ENCODE results near the gene YARS2. TPM values are rescaled to one million over a fixed set of nuclear protein-coding genes. Genes with fewer than 3 reads are reported as not detected.
"Not testable (repeated sequence)": the region's sequence is repeated elsewhere in the genome, so short reads cannot be mapped to it uniquely, and the experiment has no call there.

YARS2 gene
- total RNA-seq, 1 donor from 2014 or later: 9.7 TPM

DNA sequence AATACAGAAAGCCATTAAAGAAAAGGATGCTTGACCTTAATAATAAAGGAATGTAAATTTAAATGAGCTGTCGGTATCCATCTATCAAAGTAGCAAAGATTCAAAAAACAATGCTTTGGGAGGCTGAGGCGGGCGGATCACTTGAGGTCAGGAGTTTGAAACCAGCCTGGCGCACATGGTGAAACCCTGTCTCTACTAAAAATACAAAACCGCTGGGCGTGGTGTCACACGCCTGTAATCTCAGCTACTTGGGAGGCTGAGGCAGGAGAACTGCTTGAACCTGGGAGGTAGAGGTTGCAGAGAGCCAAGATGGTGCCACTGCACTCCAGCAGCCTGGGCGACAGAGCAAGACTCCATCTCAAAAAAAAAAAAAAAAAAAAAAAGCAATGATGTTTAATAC, 56.3 kb downstream of the YARS2 start:
- intact Hi-C loops (cut with DNase I); DNase-seq (ENCODE audit: missing footprints); ATAC-seq: not testable (repeated sequence)

DNA sequence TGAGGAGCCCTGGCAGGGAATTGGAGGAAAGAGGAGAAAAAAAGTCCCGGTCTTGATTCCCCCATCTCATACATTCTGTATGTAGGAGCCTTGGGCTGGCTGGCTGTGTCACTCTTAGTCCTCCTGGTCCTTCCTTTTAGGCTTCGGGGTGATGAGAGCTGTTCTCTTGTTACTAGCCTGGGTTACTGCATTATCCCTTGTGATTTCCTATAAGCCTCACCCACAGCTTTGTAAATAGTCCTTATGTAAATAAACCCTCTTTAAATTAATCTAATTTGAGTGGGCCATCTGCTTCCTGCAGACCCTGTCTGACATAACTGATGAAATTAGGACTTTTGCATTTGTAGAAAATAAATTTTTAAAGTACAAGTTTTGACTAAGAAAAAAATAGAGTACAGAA, 57.4 kb downstream of the YARS2 start:
- intact Hi-C loops (cut with DNase I): no loop called here

DNA sequence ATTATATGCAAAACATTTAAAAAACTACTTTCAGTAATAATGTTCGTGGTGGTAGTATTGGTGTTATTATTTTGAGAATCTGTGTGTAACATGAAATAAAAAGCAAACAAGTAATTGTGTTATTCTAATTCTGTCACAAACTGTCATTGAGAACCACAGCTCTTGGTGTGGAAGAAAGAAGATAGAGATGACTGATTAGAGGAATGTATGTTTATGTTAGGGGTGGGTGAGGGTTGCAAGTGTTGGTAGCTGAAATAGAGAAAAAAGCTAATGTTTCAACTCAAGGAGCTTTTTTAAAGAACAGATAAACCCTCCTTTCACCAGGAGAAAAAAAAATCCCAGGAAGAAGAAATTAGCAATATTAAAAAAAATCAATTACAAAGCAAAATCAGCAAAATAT, 58.3 kb downstream of the YARS2 start:
- no peak for DNase-seq (ENCODE audit: missing footprints)
- intact Hi-C loops (cut with DNase I): no loop called here
- ATAC-seq: no peak

More for the DNA sequence above, 57.4 kb downstream of the YARS2 start:
- ATAC-seq: no peak
- DNase-seq (ENCODE audit: missing footprints): no peak

Other genes starting within 250 kb of the YARS2 start
- 53.5 TPM for gene DNM1L, start 76.6 kb downstream of the YARS2 start, total RNA-seq
- 378 TPM for gene PKP2, start 140.9 kb upstream of the YARS2 start, total RNA-seq

Measured in Right ventricle myocardium inferior (tissue), 1 donor.